Measurements from ENCODE around the gene KAT8.
"Not testable (repeated sequence)": the region's sequence is repeated elsewhere in the genome, so short reads cannot be mapped to it uniquely, and the experiment has no call there.

Gene KAT8

DNA sequence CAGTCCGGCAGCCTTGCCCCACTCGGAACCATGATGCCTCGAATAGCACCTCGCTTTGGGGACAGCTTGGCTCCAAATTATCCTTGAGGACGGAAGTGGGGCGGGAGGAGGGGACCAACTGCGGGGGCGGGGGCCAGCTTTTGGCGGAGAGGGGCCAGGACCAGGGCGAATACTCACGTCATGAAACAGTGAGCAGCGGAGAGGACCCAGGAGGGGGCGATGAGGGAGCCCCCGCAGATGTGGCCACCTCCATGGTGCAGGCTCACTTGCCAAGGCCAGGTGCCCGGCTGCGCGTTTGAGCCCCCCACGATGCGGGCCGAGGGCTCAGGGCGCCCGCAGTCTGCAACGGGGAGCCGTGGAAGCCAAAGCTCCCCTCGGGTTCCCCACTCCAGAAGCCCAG lies 31.4 kb downstream of the KAT8 start:
- no peak for DNase-seq (ENCODE audit: low spot score)

- DNase-seq (ENCODE audit: low spot score), result no peak
Measured at GRCh38 chr16:31149332-31149731, 31.9 kb downstream of the KAT8 start.

- DNase-seq (ENCODE audit: low spot score), result no peak
Measured at GRCh38 chr16:31149894-31150890, 32.7 kb downstream of the KAT8 start, which contains the start of gene PRSS36. Gene PRSS36, minus strand, starts transcription at chr16:31150066. Its CDS starts 31 bp downstream, at chr16:31150035.

GRCh38 chr16:31150976-31151375 lies 33.5 kb downstream of the KAT8 start:
- DNase-seq (ENCODE audit: low spot score), result not testable (repeated sequence)

DNA sequence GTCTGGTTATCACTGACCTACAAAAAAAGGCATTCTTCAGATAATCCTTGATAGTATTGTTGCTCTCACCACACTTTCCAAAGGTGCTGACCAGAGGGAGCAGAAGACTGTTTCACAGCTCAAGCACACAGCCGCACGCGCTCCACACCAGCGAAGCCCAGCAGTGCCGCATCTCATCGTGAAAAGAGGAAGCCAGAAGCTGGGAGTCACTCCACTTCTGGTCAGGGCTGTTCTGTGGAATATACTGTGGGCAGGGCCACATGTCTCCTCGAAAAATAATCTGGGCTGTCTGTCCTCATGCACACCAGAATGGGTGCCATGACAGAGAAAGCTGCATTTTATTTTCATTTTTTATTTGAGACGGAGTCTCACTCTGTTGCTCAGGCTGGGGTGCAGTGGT lies 39.7 kb downstream of the KAT8 start:
- no peak for DNase-seq (ENCODE audit: low spot score)

DNA sequence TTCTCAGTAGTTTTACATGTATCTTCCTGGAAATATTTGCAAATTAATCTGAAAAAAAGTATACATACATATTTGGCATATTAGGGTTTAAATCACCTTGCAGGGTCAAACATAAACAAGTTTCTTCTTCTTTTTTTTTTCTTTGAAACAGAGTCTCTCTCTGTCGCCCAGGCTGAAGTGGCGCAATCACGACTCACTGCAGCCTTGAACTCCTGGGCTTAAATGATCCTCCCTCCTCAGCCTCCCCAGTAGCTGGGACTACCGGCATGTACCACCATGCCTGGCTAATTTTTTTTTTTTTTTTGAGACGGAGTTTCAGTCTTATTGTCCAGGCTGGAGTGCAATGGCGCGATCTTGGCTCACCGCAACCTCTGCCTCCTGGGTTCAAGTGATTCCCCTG lies 49.9 kb downstream of the KAT8 start:
- no peak for DNase-seq (ENCODE audit: low spot score)

DNA sequence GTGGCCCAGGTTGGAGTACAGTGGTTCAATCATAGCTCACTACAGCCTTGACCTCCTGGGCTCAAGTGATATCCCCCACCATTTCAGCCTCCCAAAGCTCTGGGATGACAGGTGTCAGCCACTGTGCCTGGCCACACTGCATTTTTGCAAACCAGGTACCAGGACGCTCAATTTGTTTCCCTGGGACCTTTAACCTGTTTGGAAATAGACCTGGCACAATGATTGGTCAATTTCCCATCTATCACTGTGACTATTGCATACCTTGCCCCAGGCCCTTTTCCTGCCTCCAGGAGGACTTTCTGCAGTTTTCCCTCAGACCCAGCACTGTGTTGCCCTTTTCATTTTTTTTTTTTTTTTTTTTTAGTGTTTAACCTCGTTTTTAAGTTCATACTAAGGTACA lies 51.4 kb downstream of the KAT8 start:
- DNase-seq (ENCODE audit: low spot score), result no peak

- DNase-seq (ENCODE audit: low spot score), result not testable (repeated sequence)
Measured at GRCh38 chr16:31170048-31170447, 52.6 kb downstream of the KAT8 start.

DNA sequence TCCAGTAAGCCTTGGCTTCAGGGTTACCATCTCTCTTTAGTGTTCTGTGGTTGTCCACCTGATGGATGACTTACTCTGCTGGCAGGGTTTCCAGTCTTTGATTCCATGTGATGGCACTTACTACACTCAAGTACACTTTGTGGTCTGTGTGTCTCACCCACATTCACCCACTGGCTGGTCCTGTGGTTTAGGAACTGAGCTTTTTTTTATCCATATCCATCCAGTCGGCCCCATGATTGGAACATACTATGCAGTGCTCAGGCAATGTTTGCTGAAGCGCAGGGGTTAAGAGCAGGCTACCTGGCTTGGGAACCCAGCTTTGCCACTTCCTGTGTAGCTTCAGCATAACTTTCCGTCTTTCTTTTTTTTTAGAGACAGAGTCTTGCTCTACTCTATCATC lies 59.7 kb downstream of the KAT8 start:
- no peak for DNase-seq (ENCODE audit: low spot score)

- DNase-seq (ENCODE audit: low spot score), result no peak
Measured at GRCh38 chr16:31179219-31179746, 61.8 kb downstream of the KAT8 start.

DNA sequence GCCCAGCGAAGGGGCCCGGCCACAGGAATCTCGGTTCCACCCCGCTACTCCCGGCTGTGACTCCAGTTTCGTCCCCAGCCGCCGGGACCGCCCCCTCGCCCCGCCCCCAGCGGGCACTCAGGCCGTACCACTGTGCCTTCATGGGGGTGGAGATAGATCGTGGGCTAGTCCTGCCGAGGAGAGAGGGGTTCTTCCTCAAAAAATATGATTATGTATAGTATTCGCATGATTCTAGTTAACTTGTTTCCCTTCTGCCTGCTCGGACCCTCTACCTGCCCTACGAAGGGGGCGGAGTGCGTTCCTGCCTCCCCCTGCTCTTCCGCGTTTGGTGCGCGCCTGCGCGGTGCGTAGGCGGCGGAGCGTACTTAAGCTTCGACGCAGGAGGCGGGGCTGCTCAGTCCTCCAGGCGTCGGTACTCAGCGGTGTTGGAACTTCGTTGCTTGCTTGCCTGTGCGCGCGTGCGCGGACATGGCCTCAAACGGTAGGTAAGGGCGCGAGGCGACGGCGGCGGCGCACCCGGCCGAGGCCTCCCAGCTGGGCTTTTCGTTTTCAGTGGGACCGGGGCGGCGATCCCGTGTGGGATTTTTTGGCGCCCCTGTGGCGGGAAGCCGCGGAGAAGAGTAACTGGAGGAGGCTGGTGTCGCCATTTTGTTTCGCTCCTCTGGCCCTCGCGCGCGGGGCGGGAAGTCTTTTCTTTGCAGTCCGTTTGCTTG lies 62.4 kb downstream of the KAT8 start, which contains the start of gene FUS:
Gene FUS, plus strand, starts transcription at position 393 of the 713 bp plus-strand sequence. Its CDS starts 76 bp downstream, at position 469.
- DNase-seq (ENCODE audit: low spot score), result peak; percentile 94
